Adipocyte (in vitro differentiated cells): Measurements from ENCODE around the gene ZNF432.
"Not testable (repeated sequence)": the region's sequence is repeated elsewhere in the genome, so short reads cannot be mapped to it uniquely, and the experiment has no call there.

ENCODE experiments used
- DNase-seq: peaks from one replicate; pipeline ENCODE4 v3.0.0-alpha.2; 2015; ENCODE audit warnings: low read depth
- H3K27me3 ChIP-seq: replicated peaks from 2 replicates; pipeline ENCODE4 v1.7.0; 2013; ENCODE audit warnings: mild to moderate bottlenecking, low read length, moderate library complexity; ENCODE audit not compliant: control insufficient read depth, insufficient read depth
- H3K36me3 ChIP-seq: 2 replicates; pipeline ENCODE4 v1.7.0; 2013; ENCODE audit warnings: low read length, mild to moderate bottlenecking, moderate library complexity; ENCODE audit not compliant: control insufficient read depth, insufficient read depth, severe bottlenecking
- H3K4me1 ChIP-seq: 2 replicates; pipeline ENCODE4 v1.7.0; 2013; ENCODE audit warnings: mild to moderate bottlenecking, low read length, moderate library complexity; ENCODE audit not compliant: control insufficient read depth, insufficient read depth
- H3K4me3 ChIP-seq: 2 replicates; pipeline ENCODE4 v1.7.0; 2013; ENCODE audit warnings: mild to moderate bottlenecking, low read length, moderate library complexity
- H3K9ac ChIP-seq: 2 replicates; pipeline ENCODE4 v1.7.0; 2013; ENCODE audit warnings: mild to moderate bottlenecking, low read length, moderate library complexity
- H3K9me3 ChIP-seq: 2 replicates; pipeline ENCODE4 v1.7.0; 2013; ENCODE audit warnings: mild to moderate bottlenecking, low read length, moderate library complexity; ENCODE audit not compliant: control insufficient read depth

Gene ZNF432

GRCh38 chr19:52048555-52049501 lies at the start of gene ZNF432:
TSS of gene ZNF432 (minus strand) at chr19:52048838. CDS start at chr19:52046868, 1,970 bp downstream.
- Histone ChIP-seq H3K27me3 (no peaks in the 10 kb centered on the region), H3K4me3 (peak within 1 kb of the TSS; percentile 91), H3K9ac (peak within 1 kb of the TSS; percentile 93), H3K36me3 (peaks cover 31% of the 10 kb centered on the region), H3K9me3 (peaks cover 28% of the 10 kb centered on the region), H3K4me1 (peaks cover 6% of the 10 kb centered on the region)
- DNase-seq = peak; percentile 95

DNA sequence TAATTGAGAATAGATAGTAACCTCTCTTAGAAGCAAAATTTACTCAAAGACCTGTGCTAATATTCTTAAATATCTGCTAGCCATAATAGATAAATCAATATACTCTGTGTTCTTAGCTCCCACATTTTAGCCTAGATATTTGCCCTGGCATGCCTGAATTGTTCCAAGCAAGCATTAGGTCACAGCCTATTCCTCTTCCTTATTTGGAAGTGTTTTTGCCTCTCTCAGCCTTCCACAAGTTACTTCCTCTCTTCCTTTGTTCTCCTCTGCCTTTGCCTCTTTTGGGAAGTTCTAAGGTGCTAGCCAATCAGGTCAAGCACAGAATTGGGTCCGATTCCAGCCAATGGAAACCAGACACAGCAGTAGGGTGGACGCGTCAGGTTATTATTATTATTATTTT lies 47.8 kb upstream of the ZNF432 start:
- H3K4me3 ChIP-seq = peak overlapping the region; percentile 69
- DNase-seq, H3K9ac ChIP-seq, H3K27me3 ChIP-seq: not testable (repeated sequence)
- peaks cover 11% of the 10 kb centered on the region for H3K4me1 ChIP-seq
- H3K36me3 ChIP-seq = peaks cover 16% of the 10 kb centered on the region
- H3K9me3 ChIP-seq = peaks cover 25% of the 10 kb centered on the region

- peaks cover 26% of the 10 kb centered on the region for H3K36me3 ChIP-seq
- H3K4me3 ChIP-seq = peak within 1 kb of the TSS; percentile 100
- peaks cover 11% of the 10 kb centered on the region for H3K4me1 ChIP-seq
- peak within 1 kb of the TSS; percentile 99 for H3K9ac ChIP-seq
- peaks cover 23% of the 10 kb centered on the region for H3K9me3 ChIP-seq
- DNase-seq = peak; percentile 98
- H3K27me3 ChIP-seq = no peaks in the 10 kb centered on the region
These were observed 46.8 kb upstream of the ZNF432 start, which contains the start of gene ZNF841 for GRCh38 chr19:52095172-52096014. TSS of gene ZNF841 (minus strand) at chr19:52095765. CDS start at chr19:52084801, 10,964 bp downstream.

DNA sequence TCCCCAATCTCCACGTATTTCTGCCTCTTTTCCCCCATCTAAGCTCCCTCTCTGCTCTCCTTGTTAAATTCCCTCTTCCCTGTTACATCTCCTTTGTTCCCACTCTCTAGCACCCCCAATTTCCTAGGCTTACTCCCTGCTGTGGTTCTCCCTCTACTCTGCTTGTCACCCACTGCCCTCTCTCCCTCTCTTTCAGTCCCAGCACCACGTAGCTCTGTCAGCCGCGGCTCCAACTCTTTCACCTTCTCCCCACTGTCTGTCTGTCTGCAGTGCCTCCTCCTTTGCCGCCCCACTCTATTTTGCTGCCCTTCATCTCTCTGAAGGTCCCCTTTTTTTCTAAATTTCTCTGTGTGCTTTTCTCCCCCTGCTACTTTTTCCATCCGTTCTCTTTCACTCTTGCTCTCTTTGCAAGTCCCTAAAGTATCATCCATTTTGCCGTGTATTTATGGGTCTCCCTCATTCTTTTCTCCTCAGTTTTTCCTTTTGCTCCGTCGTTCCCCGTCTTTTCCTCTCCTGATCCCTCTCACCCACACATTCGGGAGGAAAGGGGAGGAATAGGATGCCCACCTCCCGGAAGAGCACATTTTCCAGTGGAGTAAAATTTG lies 46.0 kb upstream of the ZNF432 start:
- Histone ChIP-seq H3K36me3 (peaks cover 33% of the 10 kb centered on the region), H3K4me1 (peaks cover 11% of the 10 kb centered on the region), H3K9ac (peak overlapping the region; percentile 99), H3K27me3 (no peaks in the 10 kb centered on the region), H3K4me3 (peak overlapping the region; percentile 100), H3K9me3 (peaks cover 23% of the 10 kb centered on the region)
- peak; percentile 30 for DNase-seq

- no peak overlapping the region for H3K9ac ChIP-seq
- no peaks in the 10 kb centered on the region for H3K27me3 ChIP-seq
- DNase-seq = peak; percentile 52
- peaks cover 33% of the 10 kb centered on the region for H3K9me3 ChIP-seq
- peaks cover 93% of the 10 kb centered on the region for H3K36me3 ChIP-seq
- peaks cover 4% of the 10 kb centered on the region for H3K4me1 ChIP-seq
- H3K4me3 ChIP-seq = no peak overlapping the region
These were observed 37.8 kb upstream of the ZNF432 start for GRCh38 chr19:52086481-52086880.

DNA sequence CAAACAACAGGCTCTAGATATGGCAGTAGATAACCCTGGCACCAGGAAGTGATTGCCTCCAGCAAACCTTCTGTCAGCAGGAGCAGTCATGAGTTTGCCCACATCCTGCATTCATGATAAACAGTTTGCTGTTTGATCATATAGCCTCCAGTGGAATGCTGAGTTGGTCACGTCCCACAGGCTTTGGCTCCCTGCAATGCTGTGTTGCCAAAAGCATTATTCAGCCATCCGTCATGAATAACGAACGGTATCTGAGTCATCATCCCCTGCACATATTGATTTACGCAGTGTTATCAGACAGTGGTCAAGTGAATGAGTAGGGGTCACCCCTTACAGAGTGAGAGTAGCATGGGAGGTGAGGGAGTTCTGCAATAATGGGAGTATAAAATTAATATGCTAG lies 21.9 kb upstream of the ZNF432 start:
- Histone ChIP-seq H3K27me3 (no peaks in the 10 kb centered on the region), H3K36me3 (peaks cover 99% of the 10 kb centered on the region), H3K4me3 (peak overlapping the region; percentile 39), H3K4me1 (no peaks in the 10 kb centered on the region), H3K9ac (no peak overlapping the region), H3K9me3 (peaks cover 99% of the 10 kb centered on the region)
- no peak for DNase-seq

GRCh38 chr19:52069653-52070052 lies 21.0 kb upstream of the ZNF432 start:
- Histone ChIP-seq H3K27me3 (no peaks in the 10 kb centered on the region), H3K4me3 (peak overlapping the region; percentile 25), H3K9me3 (peaks cover 99% of the 10 kb centered on the region), H3K9ac (no peak overlapping the region), H3K4me1 (no peaks in the 10 kb centered on the region), H3K36me3 (peaks cover 99% of the 10 kb centered on the region)
- no peak for DNase-seq

- H3K36me3 ChIP-seq = peaks cover 97% of the 10 kb centered on the region
- peaks cover 97% of the 10 kb centered on the region for H3K9me3 ChIP-seq
These were observed 17.7 kb upstream of the ZNF432 start for GRCh38 chr19:52066258-52066863.

GRCh38 chr19:52065399-52065798 lies 16.8 kb upstream of the ZNF432 start:
- H3K9me3 ChIP-seq = peaks cover 97% of the 10 kb centered on the region
- H3K4me3 ChIP-seq = peak overlapping the region; percentile 77
- peaks cover 97% of the 10 kb centered on the region for H3K36me3 ChIP-seq
- DNase-seq = no peak
- H3K27me3 ChIP-seq = no peaks in the 10 kb centered on the region
- H3K9ac ChIP-seq = no peak overlapping the region
- no peaks in the 10 kb centered on the region for H3K4me1 ChIP-seq

More at GRCh38 chr19:52066258-52066863, 17.7 kb upstream of the ZNF432 start:
- Histone ChIP-seq H3K9ac (no peak overlapping the region), H3K27me3 (no peaks in the 10 kb centered on the region), H3K4me1 (no peaks in the 10 kb centered on the region), H3K4me3 (peak overlapping the region; percentile 77)
- no peak for DNase-seq

DNA sequence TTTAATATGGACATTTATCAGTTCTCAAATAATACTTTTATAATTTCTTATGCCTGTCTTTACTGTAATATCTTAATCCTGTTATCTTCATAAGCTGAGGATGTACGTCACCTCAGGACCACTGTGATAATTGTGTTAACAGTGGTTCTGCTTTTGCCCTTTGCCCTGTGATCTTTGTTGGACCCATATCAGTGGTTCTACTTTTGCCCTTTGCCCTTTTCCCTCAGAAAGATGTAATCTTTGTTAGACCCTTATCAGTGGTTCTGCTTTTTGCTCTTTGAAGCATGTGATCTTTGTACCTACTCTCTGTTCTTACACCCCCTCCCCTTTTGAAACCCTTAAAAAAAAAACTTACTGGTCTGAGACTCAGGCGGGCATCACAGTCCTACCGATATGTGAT lies 7.8 kb upstream of the ZNF432 start:
- Histone ChIP-seq H3K36me3 (peaks cover 26% of the 10 kb centered on the region), H3K9me3 (peaks cover 54% of the 10 kb centered on the region)
- not testable (repeated sequence) for H3K4me3 ChIP-seq, H3K9ac ChIP-seq, H3K4me1 ChIP-seq, H3K27me3 ChIP-seq, DNase-seq
